Measurements from ENCODE around the gene LYPD5. TPM values are rescaled to one million over a fixed set of nuclear protein-coding genes. Genes with fewer than 3 reads are reported as not detected.
A peak's percentile ranks its signal among the peaks of the same experiment; 100 is the strongest.

Gene LYPD5
- total and polyA plus RNA-seq, 4 donors, result 2.3 to 8.5 (median 7.2) TPM

DNA sequence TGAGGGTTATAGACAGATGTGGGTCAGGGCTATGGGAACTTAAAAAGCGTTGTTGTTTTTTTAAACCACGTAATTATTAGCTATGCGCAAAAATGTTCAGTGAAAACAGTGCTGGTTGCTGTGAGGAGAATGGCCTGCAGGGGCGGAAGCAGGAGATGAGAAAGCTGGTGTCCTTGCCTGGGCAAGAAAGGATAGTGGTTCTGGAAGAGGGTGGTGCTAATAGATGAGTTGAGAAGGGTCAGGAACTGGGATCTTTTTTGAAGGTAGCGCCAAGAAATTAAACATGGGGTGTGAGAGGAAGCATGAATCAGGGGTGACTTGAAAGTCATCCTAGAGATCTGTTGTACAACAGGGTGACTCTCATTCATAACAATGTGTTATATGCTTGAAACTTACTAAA lies 42.7 kb downstream of the LYPD5 start:
- Histone ChIP-seq H3K36me3 (ENCODE audit: control insufficient read depth, insufficient read depth, low read length) (no peaks in the 10 kb centered on the region), H3K4me1 (ENCODE audit: control insufficient read depth, insufficient read depth, low read length) (peaks cover 13% of the 10 kb centered on the region), H3K4me3 (ENCODE audit: low read depth, low read length) (no peak overlapping the region), H3K9me3 (ENCODE audit: control insufficient read depth, insufficient read depth, low read length) (no peaks in the 10 kb centered on the region), H3K27me3 (ENCODE audit: control insufficient read depth, insufficient read depth, low read length) (no peaks in the 10 kb centered on the region), H3K27ac (ENCODE audit: low read depth, low read length) (no peak overlapping the region)
- WGBS (ENCODE audit: insufficient coverage), result 70% methylated on average over 4 of the region's 5 CpGs
- no peak for DNase-seq (ENCODE audit: low read depth in 4 of 6, low spot score in 6 of 6)

DNA sequence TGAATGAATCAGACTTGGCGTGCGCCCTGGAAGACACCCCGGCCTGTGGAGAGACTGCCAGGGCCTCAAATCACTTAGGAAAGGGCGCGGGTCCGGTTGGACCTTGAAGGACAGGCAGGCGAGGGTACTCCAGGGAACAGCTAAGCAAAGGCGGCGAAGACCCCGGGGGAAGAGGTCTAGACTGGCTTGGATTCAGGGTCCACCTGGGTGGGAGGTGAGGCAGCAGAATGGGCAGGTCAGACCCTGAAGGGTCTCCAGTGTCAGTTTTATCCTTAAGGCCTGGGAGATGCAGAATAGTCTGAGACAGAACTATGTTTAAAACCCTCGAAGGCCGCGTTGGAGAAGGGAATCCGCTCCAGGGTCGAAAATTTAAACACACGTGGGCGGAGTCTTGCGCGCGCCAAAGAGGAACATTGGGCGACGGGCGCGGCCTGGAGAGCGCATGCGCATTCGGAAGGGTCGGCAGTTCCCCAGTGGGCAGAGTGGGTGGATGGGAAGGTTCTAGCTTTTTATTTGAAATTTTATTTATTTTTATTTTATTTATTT lies 46.9 kb downstream of the LYPD5 start:
- peak; percentile 56 to 96 (median 72) for DNase-seq (ENCODE audit: low read depth in 4 of 6, low spot score in 6 of 6)
- Histone ChIP-seq H3K36me3 (ENCODE audit: control insufficient read depth, insufficient read depth, low read length) (peaks cover 7% of the 10 kb centered on the region), H3K27ac (ENCODE audit: low read depth, low read length) (peak overlapping the region; percentile 100), H3K27me3 (ENCODE audit: control insufficient read depth, insufficient read depth, low read length) (no peaks in the 10 kb centered on the region), H3K9me3 (ENCODE audit: control insufficient read depth, insufficient read depth, low read length) (no peaks in the 10 kb centered on the region), H3K4me3 (ENCODE audit: low read depth, low read length) (peak overlapping the region; percentile 91), H3K4me1 (ENCODE audit: control insufficient read depth, insufficient read depth, low read length) (peaks cover 27% of the 10 kb centered on the region)
- WGBS (ENCODE audit: insufficient coverage), result 1% methylated on average over 24 of the region's 28 CpGs

- H3K27me3 ChIP-seq (ENCODE audit: control insufficient read depth, insufficient read depth, low read length), result no peaks in the 10 kb centered on the region
- WGBS (ENCODE audit: insufficient coverage), result under 1% methylated on average over 77 of the region's 79 CpGs
- no peaks in the 10 kb centered on the region for H3K9me3 ChIP-seq (ENCODE audit: control insufficient read depth, insufficient read depth, low read length)
- peak within 1 kb of the TSS; percentile 91 for H3K4me3 ChIP-seq (ENCODE audit: low read depth, low read length)
- peaks cover 13% of the 10 kb centered on the region for H3K36me3 ChIP-seq (ENCODE audit: control insufficient read depth, insufficient read depth, low read length)
- peak within 1 kb of the TSS; percentile 100 for H3K27ac ChIP-seq (ENCODE audit: low read depth, low read length)
- peak; percentile 98 to 100 (median 99) for DNase-seq (ENCODE audit: low read depth in 4 of 6, low spot score in 6 of 6)
- H3K4me1 ChIP-seq (ENCODE audit: control insufficient read depth, insufficient read depth, low read length), result peaks cover 27% of the 10 kb centered on the region
Measured at GRCh38 chr19:43754503-43755255, 47.6 kb downstream of the LYPD5 start, which contains the start of gene SMG9. Gene SMG9, minus strand, starts transcription at chr19:43754962. Its CDS starts 4,221 bp downstream, at chr19:43750741.

DNA sequence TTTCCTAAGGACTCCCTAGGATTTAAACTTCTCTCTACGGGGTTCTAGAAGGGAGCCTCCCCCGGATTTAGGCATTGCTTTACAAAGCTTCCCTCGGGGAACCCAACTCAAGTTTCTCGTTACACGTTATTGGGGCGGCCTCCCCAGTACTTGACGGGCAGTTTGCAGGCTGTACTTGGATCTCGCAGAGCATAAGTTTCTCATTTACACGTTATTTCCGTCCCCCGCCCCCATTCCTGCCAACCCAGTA lies 48.1 kb downstream of the LYPD5 start:
- DNase-seq (ENCODE audit: low read depth in 4 of 6, low spot score in 6 of 6), result no peak
- Histone ChIP-seq H3K4me3 (ENCODE audit: low read depth, low read length) (peak overlapping the region; percentile 91), H3K27ac (ENCODE audit: low read depth, low read length) (peak overlapping the region; percentile 100), H3K4me1 (ENCODE audit: control insufficient read depth, insufficient read depth, low read length) (peaks cover 27% of the 10 kb centered on the region), H3K27me3 (ENCODE audit: control insufficient read depth, insufficient read depth, low read length) (no peaks in the 10 kb centered on the region), H3K9me3 (ENCODE audit: control insufficient read depth, insufficient read depth, low read length) (no peaks in the 10 kb centered on the region), H3K36me3 (ENCODE audit: control insufficient read depth, insufficient read depth, low read length) (peaks cover 18% of the 10 kb centered on the region)
- 0% methylated on average over 10 of the region's 11 CpGs for whole genome bisulfite sequencing (ENCODE audit: insufficient coverage)

- no peaks in the 10 kb centered on the region for H3K9me3 ChIP-seq (ENCODE audit: control insufficient read depth, insufficient read depth, low read length)
Measured at GRCh38 chr19:43752287-43752875, 49.9 kb downstream of the LYPD5 start.

GRCh38 chr19:43751466-43752220 lies 50.6 kb downstream of the LYPD5 start:
- 80% methylated on average over 1 of the region's 4 CpGs for WGBS (ENCODE audit: insufficient coverage)
- no peaks in the 10 kb centered on the region for H3K9me3 ChIP-seq (ENCODE audit: control insufficient read depth, insufficient read depth, low read length)
- no peak overlapping the region for H3K27ac ChIP-seq (ENCODE audit: low read depth, low read length)
- peaks cover 27% of the 10 kb centered on the region for H3K4me1 ChIP-seq (ENCODE audit: control insufficient read depth, insufficient read depth, low read length)
- H3K27me3 ChIP-seq (ENCODE audit: control insufficient read depth, insufficient read depth, low read length), result no peaks in the 10 kb centered on the region
- no peak overlapping the region for H3K4me3 ChIP-seq (ENCODE audit: low read depth, low read length)
- H3K36me3 ChIP-seq (ENCODE audit: control insufficient read depth, insufficient read depth, low read length), result peaks cover 41% of the 10 kb centered on the region
- DNase-seq (ENCODE audit: low read depth in 4 of 6, low spot score in 6 of 6), result no peak

More at GRCh38 chr19:43752287-43752875, 49.9 kb downstream of the LYPD5 start:
- H3K4me1 ChIP-seq (ENCODE audit: control insufficient read depth, insufficient read depth, low read length), result peaks cover 27% of the 10 kb centered on the region
- H3K27ac ChIP-seq (ENCODE audit: low read depth, low read length), result no peak overlapping the region
- H3K36me3 ChIP-seq (ENCODE audit: control insufficient read depth, insufficient read depth, low read length), result peaks cover 33% of the 10 kb centered on the region
- no peaks in the 10 kb centered on the region for H3K27me3 ChIP-seq (ENCODE audit: control insufficient read depth, insufficient read depth, low read length)
- WGBS (ENCODE audit: insufficient coverage), result 96% methylated on average over 3 of the region's 6 CpGs
- no peak overlapping the region for H3K4me3 ChIP-seq (ENCODE audit: low read depth, low read length)
- DNase-seq (ENCODE audit: low read depth in 4 of 6, low spot score in 6 of 6), result no peak

DNA sequence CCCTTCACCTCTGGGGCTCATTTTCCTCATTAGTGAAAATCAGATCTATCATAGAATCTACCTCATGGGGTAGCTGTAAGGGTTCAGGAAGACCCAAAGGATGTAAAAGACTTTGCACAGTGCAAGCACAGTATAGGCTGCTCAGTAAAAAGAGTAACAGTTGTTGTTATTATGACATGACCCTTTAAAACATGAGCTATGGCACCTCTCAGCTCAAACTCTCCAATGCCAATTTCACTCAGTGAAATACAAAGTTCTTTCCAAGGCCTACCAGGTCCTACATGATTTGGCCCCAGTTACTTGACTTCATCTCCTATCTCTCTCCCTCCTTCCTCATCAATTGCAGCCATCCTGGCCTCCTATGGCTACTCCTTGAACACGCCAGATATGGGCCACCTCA lies 52.3 kb downstream of the LYPD5 start:
- no peaks in the 10 kb centered on the region for H3K27me3 ChIP-seq (ENCODE audit: control insufficient read depth, insufficient read depth, low read length)
- no peaks in the 10 kb centered on the region for H3K9me3 ChIP-seq (ENCODE audit: control insufficient read depth, insufficient read depth, low read length)
- 100% methylated on average over 1 of the region's 1 CpG for WGBS (ENCODE audit: insufficient coverage)
- no peak overlapping the region for H3K27ac ChIP-seq (ENCODE audit: low read depth, low read length)
- DNase-seq (ENCODE audit: low read depth in 4 of 6, low spot score in 6 of 6), result no peak
- no peak overlapping the region for H3K4me3 ChIP-seq (ENCODE audit: low read depth, low read length)
- peaks cover 17% of the 10 kb centered on the region for H3K4me1 ChIP-seq (ENCODE audit: control insufficient read depth, insufficient read depth, low read length)
- H3K36me3 ChIP-seq (ENCODE audit: control insufficient read depth, insufficient read depth, low read length), result peaks cover 54% of the 10 kb centered on the region

- DNase-seq (ENCODE audit: low read depth in 4 of 6, low spot score in 6 of 6), result no peak
- 90% methylated on average over 6 of the region's 7 CpGs for WGBS (ENCODE audit: insufficient coverage)
Measured at GRCh38 chr19:43749152-43749551, 53.1 kb downstream of the LYPD5 start.

GRCh38 chr19:43748685-43749084 lies 53.6 kb downstream of the LYPD5 start:
- 100% methylated on average over 1 of the region's 4 CpGs for WGBS (ENCODE audit: insufficient coverage)
- H3K36me3 ChIP-seq (ENCODE audit: control insufficient read depth, insufficient read depth, low read length), result peaks cover 65% of the 10 kb centered on the region

More at GRCh38 chr19:43749152-43749551, 53.1 kb downstream of the LYPD5 start:
- no peak overlapping the region for H3K4me3 ChIP-seq (ENCODE audit: low read depth, low read length)
- no peaks in the 10 kb centered on the region for H3K27me3 ChIP-seq (ENCODE audit: control insufficient read depth, insufficient read depth, low read length)
- no peak overlapping the region for H3K27ac ChIP-seq (ENCODE audit: low read depth, low read length)
- peaks cover 60% of the 10 kb centered on the region for H3K36me3 ChIP-seq (ENCODE audit: control insufficient read depth, insufficient read depth, low read length)
- peaks cover 17% of the 10 kb centered on the region for H3K4me1 ChIP-seq (ENCODE audit: control insufficient read depth, insufficient read depth, low read length)
- H3K9me3 ChIP-seq (ENCODE audit: control insufficient read depth, insufficient read depth, low read length), result no peaks in the 10 kb centered on the region

More at GRCh38 chr19:43748685-43749084, 53.6 kb downstream of the LYPD5 start:
- Histone ChIP-seq H3K27ac (ENCODE audit: low read depth, low read length) (no peak overlapping the region), H3K4me3 (ENCODE audit: low read depth, low read length) (no peak overlapping the region), H3K4me1 (ENCODE audit: control insufficient read depth, insufficient read depth, low read length) (peaks cover 13% of the 10 kb centered on the region), H3K27me3 (ENCODE audit: control insufficient read depth, insufficient read depth, low read length) (no peaks in the 10 kb centered on the region), H3K9me3 (ENCODE audit: control insufficient read depth, insufficient read depth, low read length) (no peaks in the 10 kb centered on the region)
- no peak for DNase-seq (ENCODE audit: low read depth in 4 of 6, low spot score in 6 of 6)
